OCI-LY3 (cell line): ENCODE results near the gene LMO7.

Experiments
- H2AFZ ChIP-seq: fragments of 200-600, 300-600 bp; shearing (Covaris generic); 2 replicates; pipeline ENCODE4 v1.6.0; 2014; ENCODE audit warnings: antibody characterized with exemption, low read depth, low read length
- H3K27ac ChIP-seq: fragments of 200-600, 300-600 bp; sonication (generic); 2 replicates; pipeline ENCODE4 v1.5.1; 2014; ENCODE audit warnings: mild to moderate bottlenecking, low read length, moderate library complexity, mixed read lengths
- H3K27me3 ChIP-seq: fragments of 200-600, 300-600 bp; sonication (generic); 2 replicates; pipeline ENCODE4 v1.6.1; 2014; ENCODE audit warnings: low read depth, low read length, mixed read lengths
- H3K36me3 ChIP-seq: fragments of 200-600, 300-600 bp; sonication (generic); replicated peaks from 2 replicates; pipeline ENCODE3; 2014; ENCODE audit warnings: low read depth, low read length, mixed read lengths
- H3K4me1 ChIP-seq: fragments of 300-600, 200-600 bp; sonication (generic); 2 replicates; pipeline ENCODE4 v1.6.1; 2014; ENCODE audit warnings: low read length, mixed read lengths
- H3K4me2 ChIP-seq: fragments of 200-600, 300-600 bp; sonication (generic); 2 replicates; pipeline ENCODE4 v1.6.1; 2014; ENCODE audit warnings: low read length, mixed read lengths
- H3K4me3 ChIP-seq: fragments of 300-600, 200-600 bp; sonication (generic); 2 replicates; pipeline ENCODE4 v1.5.1; 2014; ENCODE audit warnings: antibody characterized with exemption, mild to moderate bottlenecking, low read length, moderate library complexity
- H3K79me2 ChIP-seq: fragments of 300-600, 200-600 bp; shearing (Covaris generic); 2 replicates; pipeline ENCODE4 v1.6.1; 2014; ENCODE audit warnings: mild to moderate bottlenecking, low read length, mixed read lengths
- H3K9ac ChIP-seq: fragments of 300-600, 200-600 bp; shearing (Covaris generic); 2 replicates; pipeline ENCODE4 v1.6.0; 2014; ENCODE audit warnings: mild to moderate bottlenecking, low read length, moderate library complexity
- H3K9me3 ChIP-seq: fragments of 200-600, 300-600 bp; shearing (Covaris generic); 2 replicates; pipeline ENCODE4 v1.6.1; 2014; ENCODE audit warnings: low read length, mixed read lengths; ENCODE audit not compliant: insufficient read depth
- H4K20me1 ChIP-seq: fragments of 200-600, 300-600 bp; sonication (generic); 2 replicates; pipeline ENCODE4 v1.6.1; 2016; ENCODE audit warnings: low read length, mixed read lengths; ENCODE audit not compliant: insufficient read depth
- CTCF ChIP-seq: fragments of 200-600, 300-600 bp; sonication (generic); IDR thresholded peaks from 2 replicates; pipeline ENCODE4 v1.5.1; 2014; ENCODE audit warnings: antibody characterized with exemption, low read length, low read depth
- EZH2phosphoT487 ChIP-seq: fragments of 200-600 bp; shearing (Covaris generic); IDR thresholded peaks from 2 replicates; pipeline ENCODE4 v1.6.1; 2018; ENCODE audit warnings: antibody characterized with exemption, mixed run types, low read depth

The LMO7 gene

GRCh38 chr13:75785130-75785529 lies 149.0 kb downstream of the LMO7 start:
- H2AFZ ChIP-seq = no peak overlapping the region
- H3K4me1 ChIP-seq = no peaks in the 10 kb centered on the region
- H3K4me2 ChIP-seq = no peak overlapping the region
- no peaks in the 10 kb centered on the region for H3K36me3 ChIP-seq
- H4K20me1 ChIP-seq = no peaks in the 10 kb centered on the region
- H3K27ac ChIP-seq = no peak overlapping the region
- no peaks in the 10 kb centered on the region for H3K27me3 ChIP-seq
- H3K4me3 ChIP-seq = no peak overlapping the region
- no peak overlapping the region for H3K9ac ChIP-seq
- no peaks in the 10 kb centered on the region for H3K9me3 ChIP-seq
- H3K79me2 ChIP-seq = no peaks in the 10 kb centered on the region
- TF ChIP-seq EZH2phosphoT487 = no peak
- TF ChIP-seq CTCF = no peak

GRCh38 chr13:75787249-75787928 lies 151.3 kb downstream of the LMO7 start:
- Histone ChIP-seq H3K27me3 (no peaks in the 10 kb centered on the region), H3K4me3 (no peak overlapping the region), H3K79me2 (no peaks in the 10 kb centered on the region), H3K4me2 (no peak overlapping the region), H3K27ac (no peak overlapping the region), H3K36me3 (no peaks in the 10 kb centered on the region), H4K20me1 (no peaks in the 10 kb centered on the region), H3K9me3 (no peaks in the 10 kb centered on the region), H3K9ac (no peak overlapping the region), H3K4me1 (no peaks in the 10 kb centered on the region), H2AFZ (no peak overlapping the region)
- TF ChIP-seq CTCF = no peak
- TF ChIP-seq EZH2phosphoT487 = no peak

- Histone ChIP-seq H3K4me1 (no peaks in the 10 kb centered on the region), H3K27ac (no peak overlapping the region), H4K20me1 (no peaks in the 10 kb centered on the region), H3K27me3 (no peaks in the 10 kb centered on the region), H3K9ac (no peak overlapping the region), H3K4me2 (no peak overlapping the region), H3K4me3 (no peak overlapping the region), H3K79me2 (no peaks in the 10 kb centered on the region), H2AFZ (no peak overlapping the region), H3K9me3 (no peaks in the 10 kb centered on the region), H3K36me3 (no peaks in the 10 kb centered on the region)
- TF ChIP-seq CTCF (no peak), EZH2phosphoT487 (no peak)
These were observed 152.4 kb downstream of the LMO7 start for GRCh38 chr13:75788481-75788981.

- no peak for TF ChIP-seq CTCF
- TF ChIP-seq EZH2phosphoT487 = no peak
- no peak overlapping the region for H3K4me3 ChIP-seq
- no peaks in the 10 kb centered on the region for H3K4me1 ChIP-seq
- H3K9me3 ChIP-seq = no peaks in the 10 kb centered on the region
- H2AFZ ChIP-seq = no peak overlapping the region
- no peak overlapping the region for H3K9ac ChIP-seq
- H3K36me3 ChIP-seq = no peaks in the 10 kb centered on the region
- no peak overlapping the region for H3K4me2 ChIP-seq
- no peaks in the 10 kb centered on the region for H3K79me2 ChIP-seq
- no peak overlapping the region for H3K27ac ChIP-seq
- no peaks in the 10 kb centered on the region for H4K20me1 ChIP-seq
- H3K27me3 ChIP-seq = no peaks in the 10 kb centered on the region
These were observed 153.5 kb downstream of the LMO7 start for GRCh38 chr13:75789451-75790197.
